Stomach (tissue), 4 donors: ENCODE data around the gene DIPK1A.

Experiments
- CTCF ChIP-seq, 7 experiments: fragments of 450-650 bp in 4 of 7; fragments of 200-600 bp in 3 of 7; sonication (generic) in 3 of 7; IDR thresholded peaks; one replicate each; pipeline ENCODE4 v1.5.1; 2016 to 2019; ENCODE audit warnings: antibody characterized with exemption in 7 of 7, control low read depth in 2 of 7, mild to moderate bottlenecking in 1 of 7
- EP300 ChIP-seq: sonication (generic); formaldehyde crosslinking; IDR thresholded peaks from one replicate; pipeline ENCODE4 v1.6.1; 2017; ENCODE audit warnings: antibody characterized with exemption
- POLR2A ChIP-seq, 4 donors: fragments of 450-650 bp; IDR thresholded peaks; one replicate each; pipeline ENCODE4 v1.6.1; 2016; ENCODE audit warnings: antibody characterized with exemption in 4 of 4, control low read depth in 2 of 4, mild to moderate bottlenecking in 1 of 4, moderate library complexity in 1 of 4
- POLR2AphosphoS5 ChIP-seq, 3 donors: sonication (generic); formaldehyde crosslinking; IDR thresholded peaks; one replicate each; pipeline ENCODE4 v1.6.1; 2016; ENCODE audit warnings: antibody characterized with exemption in 3 of 3

GRCh38 chr1:92915547-92915946, 45.7 kb downstream of the DIPK1A start:
- no peak for TF ChIP-seq CTCF (IDR thresholded peaks at IDR 0.05)
- no peak for TF ChIP-seq EP300
- TF ChIP-seq POLR2A (IDR thresholded peaks at IDR 0.05): no peak
- TF ChIP-seq POLR2AphosphoS5 (IDR thresholded peaks at IDR 0.05): no peak
